ENCODE data around the gene CDH23. TPM values are rescaled to one million over a fixed set of nuclear protein-coding genes. Genes with fewer than 3 reads are reported as not detected.

CDH23 gene
- total RNA-seq, 1 experiment from 2014 or later, result 2.9 TPM

DNA sequence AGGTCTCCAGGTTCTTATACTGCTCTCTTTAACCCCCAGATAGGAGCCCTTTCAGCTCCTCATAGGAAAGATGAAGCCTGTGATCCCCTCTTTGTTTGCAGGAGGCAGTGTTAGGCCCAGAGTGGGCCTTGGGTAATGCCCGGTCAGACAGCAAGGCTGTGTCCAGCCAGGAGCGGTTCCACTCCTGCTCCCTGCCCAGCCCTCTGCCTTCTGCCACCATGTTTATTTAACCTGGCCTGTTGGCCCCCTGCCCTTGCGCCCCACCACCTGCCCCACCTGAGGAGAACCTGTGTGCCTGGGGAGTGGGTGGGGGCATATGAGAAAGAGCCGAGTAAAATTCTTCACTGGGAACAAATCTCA is 24.3 kb downstream of the CDH23 start (continued):
- TF ChIP-seq, protein P1, sequence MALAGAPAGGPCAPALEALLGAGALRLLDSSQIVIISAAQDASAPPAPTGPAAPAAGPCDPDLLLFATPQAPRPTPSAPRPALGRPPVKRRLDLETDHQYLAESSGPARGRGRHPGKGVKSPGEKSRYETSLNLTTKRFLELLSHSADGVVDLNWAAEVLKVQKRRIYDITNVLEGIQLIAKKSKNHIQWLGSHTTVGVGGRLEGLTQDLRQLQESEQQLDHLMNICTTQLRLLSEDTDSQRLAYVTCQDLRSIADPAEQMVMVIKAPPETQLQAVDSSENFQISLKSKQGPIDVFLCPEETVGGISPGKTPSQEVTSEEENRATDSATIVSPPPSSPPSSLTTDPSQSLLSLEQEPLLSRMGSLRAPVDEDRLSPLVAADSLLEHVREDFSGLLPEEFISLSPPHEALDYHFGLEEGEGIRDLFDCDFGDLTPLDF (CRISPR knock-in tag; IDR thresholded peaks at IDR 0.05), result no peak
- no peak for TF ChIP-seq ATF1 (CRISPR knock-in tag; IDR thresholded peaks at IDR 0.05)
- TF ChIP-seq ZBTB21 (CRISPR knock-in tag; IDR thresholded peaks at IDR 0.05; ENCODE audit: borderline replicate concordance), result no peak

GRCh38 chr10:71423250-71423649 is 26.5 kb downstream of the CDH23 start:
- no peak overlapping the region for H3K4me3 Mint-ChIP-seq
- no peaks in the 10 kb centered on the region for H3K9me3 Mint-ChIP-seq
- no peak overlapping the region for H3K27ac Mint-ChIP-seq
- DNase-seq (ENCODE audit: low spot score), result no peak
- CTCF ChIA-PET, result no interaction called here
- peaks cover 6% of the 10 kb centered on the region for H3K27me3 Mint-ChIP-seq (ENCODE audit: low read depth)
- no peak for ATAC-seq
- POLR2A ChIA-PET, result no interaction called here
- H3K36me3 Mint-ChIP-seq, result no peaks in the 10 kb centered on the region
- H3K4me1 Mint-ChIP-seq, result peaks cover 6% of the 10 kb centered on the region
- TF ChIP-seq, protein P2, sequence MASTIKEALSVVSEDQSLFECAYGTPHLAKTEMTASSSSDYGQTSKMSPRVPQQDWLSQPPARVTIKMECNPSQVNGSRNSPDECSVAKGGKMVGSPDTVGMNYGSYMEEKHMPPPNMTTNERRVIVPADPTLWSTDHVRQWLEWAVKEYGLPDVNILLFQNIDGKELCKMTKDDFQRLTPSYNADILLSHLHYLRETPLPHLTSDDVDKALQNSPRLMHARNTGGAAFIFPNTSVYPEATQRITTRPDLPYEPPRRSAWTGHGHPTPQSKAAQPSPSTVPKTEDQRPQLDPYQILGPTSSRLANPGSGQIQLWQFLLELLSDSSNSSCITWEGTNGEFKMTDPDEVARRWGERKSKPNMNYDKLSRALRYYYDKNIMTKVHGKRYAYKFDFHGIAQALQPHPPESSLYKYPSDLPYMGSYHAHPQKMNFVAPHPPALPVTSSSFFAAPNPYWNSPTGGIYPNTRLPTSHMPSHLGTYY (CRISPR knock-in tag; IDR thresholded peaks at IDR 0.05), result no peak
- TF ChIP-seq NR1H2 (CRISPR knock-in tag; IDR thresholded peaks at IDR 0.05) (no peak), CREM (CRISPR knock-in tag; IDR thresholded peaks at IDR 0.05) (no peak), CREB1 (CRISPR knock-in tag; IDR thresholded peaks at IDR 0.05) (no peak), ZNF121 (CRISPR knock-in tag; IDR thresholded peaks at IDR 0.05) (no peak), MYBL2 (CRISPR knock-in tag; IDR thresholded peaks at IDR 0.05) (no peak), GABPB1 (CRISPR knock-in tag; IDR thresholded peaks at IDR 0.05) (no peak), ZNF423 (CRISPR knock-in tag; IDR thresholded peaks at IDR 0.05) (no peak), USF2 (CRISPR knock-in tag; IDR thresholded peaks at IDR 0.05) (no peak)
- TF ChIP-seq, protein P3, sequence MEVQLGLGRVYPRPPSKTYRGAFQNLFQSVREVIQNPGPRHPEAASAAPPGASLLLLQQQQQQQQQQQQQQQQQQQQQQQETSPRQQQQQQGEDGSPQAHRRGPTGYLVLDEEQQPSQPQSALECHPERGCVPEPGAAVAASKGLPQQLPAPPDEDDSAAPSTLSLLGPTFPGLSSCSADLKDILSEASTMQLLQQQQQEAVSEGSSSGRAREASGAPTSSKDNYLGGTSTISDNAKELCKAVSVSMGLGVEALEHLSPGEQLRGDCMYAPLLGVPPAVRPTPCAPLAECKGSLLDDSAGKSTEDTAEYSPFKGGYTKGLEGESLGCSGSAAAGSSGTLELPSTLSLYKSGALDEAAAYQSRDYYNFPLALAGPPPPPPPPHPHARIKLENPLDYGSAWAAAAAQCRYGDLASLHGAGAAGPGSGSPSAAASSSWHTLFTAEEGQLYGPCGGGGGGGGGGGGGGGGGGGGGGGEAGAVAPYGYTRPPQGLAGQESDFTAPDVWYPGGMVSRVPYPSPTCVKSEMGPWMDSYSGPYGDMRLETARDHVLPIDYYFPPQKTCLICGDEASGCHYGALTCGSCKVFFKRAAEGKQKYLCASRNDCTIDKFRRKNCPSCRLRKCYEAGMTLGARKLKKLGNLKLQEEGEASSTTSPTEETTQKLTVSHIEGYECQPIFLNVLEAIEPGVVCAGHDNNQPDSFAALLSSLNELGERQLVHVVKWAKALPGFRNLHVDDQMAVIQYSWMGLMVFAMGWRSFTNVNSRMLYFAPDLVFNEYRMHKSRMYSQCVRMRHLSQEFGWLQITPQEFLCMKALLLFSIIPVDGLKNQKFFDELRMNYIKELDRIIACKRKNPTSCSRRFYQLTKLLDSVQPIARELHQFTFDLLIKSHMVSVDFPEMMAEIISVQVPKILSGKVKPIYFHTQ (CRISPR knock-in tag; IDR thresholded peaks at IDR 0.05), result no peak

GRCh38 chr10:71423901-71424300 is 27.2 kb downstream of the CDH23 start:
- Mint-ChIP-seq H3K36me3 (no peaks in the 10 kb centered on the region), H3K27me3 (ENCODE audit: low read depth) (peaks cover 6% of the 10 kb centered on the region), H3K9me3 (no peaks in the 10 kb centered on the region), H3K27ac (no peak overlapping the region), H3K4me1 (peaks cover 6% of the 10 kb centered on the region), H3K4me3 (no peak overlapping the region)
- DNase-seq (ENCODE audit: low spot score) (no peak), ATAC-seq (no peak)
- ChIA-PET CTCF (no interaction called here), POLR2A (no interaction called here)
- no peak for TF ChIP-seq TCF7 (CRISPR knock-in tag; IDR thresholded peaks at IDR 0.05; ENCODE audit: low read depth)

GRCh38 chr10:71424496-71425194 is 27.9 kb downstream of the CDH23 start:
- peaks cover 6% of the 10 kb centered on the region for H3K27me3 Mint-ChIP-seq (ENCODE audit: low read depth)
- ChIA-PET POLR2A (no interaction called here), CTCF (interaction anchor here (1.3 kb wide), 1 partner anchor 29 kb away, joined by 3 read pairs; no protein-coding TSS in a partner anchor)
- H3K4me1 Mint-ChIP-seq, result peaks cover 6% of the 10 kb centered on the region
- H3K4me3 Mint-ChIP-seq, result no peak overlapping the region
- no peak overlapping the region; the same call in 1 of the 2 replicates for H3K27ac Mint-ChIP-seq
- TF ChIP-seq E2F5 (CRISPR knock-in tag; IDR thresholded peaks at IDR 0.05) (no peak), CREM (CRISPR knock-in tag; IDR thresholded peaks at IDR 0.05) (no peak), ZNF232 (CRISPR knock-in tag; IDR thresholded peaks at IDR 0.05) (no peak), NR1H2 (CRISPR knock-in tag; IDR thresholded peaks at IDR 0.05) (no peak), SOX15 (CRISPR knock-in tag; IDR thresholded peaks at IDR 0.05) (no peak)
- H3K36me3 Mint-ChIP-seq, result no peaks in the 10 kb centered on the region
- DNase-seq (ENCODE audit: low spot score), result no peak
- no peak for ATAC-seq
- no peaks in the 10 kb centered on the region for H3K9me3 Mint-ChIP-seq

Data from WTC11 (cell line).